Kidney epithelial cell (primary cell): ENCODE measurements around the gene DRAXIN. TPM values are rescaled to one million over a fixed set of nuclear protein-coding genes. Genes with fewer than 3 reads are reported as not detected.

Experiments used
- DNase-seq: peaks from one replicate; pipeline ENCODE4 v3.0.0-alpha.2; 2010; ENCODE audit warnings: low read depth
- H3K27me3 ChIP-seq: 2 replicates; pipeline ENCODE4 v1.6.0; 2011; ENCODE audit warnings: low read length; ENCODE audit not compliant: control insufficient read depth, insufficient read depth
- H3K36me3 ChIP-seq: 2 replicates; pipeline ENCODE4 v1.5.1; 2011; ENCODE audit warnings: low read length; ENCODE audit not compliant: control insufficient read depth, insufficient read depth
- H3K4me3 ChIP-seq: 2 replicates; pipeline ENCODE4 v1.5.1; 2011; ENCODE audit warnings: low read depth, mild to moderate bottlenecking, control low read depth, low read length
- CTCF ChIP-seq: IDR thresholded peaks from 2 replicates; pipeline ENCODE4 v1.5.1; 2011; ENCODE audit warnings: mild to moderate bottlenecking, moderate library complexity, low read length, control low read depth, inconsistent platforms; ENCODE audit not compliant: insufficient read depth, poor library complexity, severe bottlenecking
- total RNA-seq: library from RNA; depleted of rRNA; stranded (reverse); fragments of >200 nt; gene quantifications from 2 replicates; pipeline ENCODE4 v1.2.3, GENCODE V29; 2015

Gene DRAXIN
- total RNA-seq, 1 donor from 2014 or later, result 2.8 TPM

- Histone ChIP-seq H3K4me3 (no peak overlapping the region), H3K36me3 (no peaks in the 10 kb centered on the region), H3K27me3 (no peaks in the 10 kb centered on the region)
- TF ChIP-seq CTCF, result no peak
- no peak for DNase-seq
Observed at GRCh38 chr1:11738783-11739182, 47.3 kb downstream of the DRAXIN start.

- H3K36me3 ChIP-seq, result no peaks in the 10 kb centered on the region
- H3K4me3 ChIP-seq, result no peak overlapping the region
- DNase-seq, result no peak
- no peak for TF ChIP-seq CTCF
- H3K27me3 ChIP-seq, result no peaks in the 10 kb centered on the region
Observed at GRCh38 chr1:11740258-11741192, 49.0 kb downstream of the DRAXIN start.

- no peak for DNase-seq
- Histone ChIP-seq H3K27me3 (no peaks in the 10 kb centered on the region), H3K36me3 (no peaks in the 10 kb centered on the region), H3K4me3 (no peak overlapping the region)
- TF ChIP-seq CTCF, result no peak
Observed at GRCh38 chr1:11741482-11741881, 50.0 kb downstream of the DRAXIN start.

GRCh38 chr1:11741919-11742558 is 50.5 kb downstream of the DRAXIN start:
- Histone ChIP-seq H3K4me3 (no peak overlapping the region), H3K36me3 (no peaks in the 10 kb centered on the region), H3K27me3 (no peaks in the 10 kb centered on the region)
- DNase-seq, result no peak
- no peak for TF ChIP-seq CTCF

- Histone ChIP-seq H3K4me3 (no peak overlapping the region), H3K36me3 (no peaks in the 10 kb centered on the region), H3K27me3 (no peaks in the 10 kb centered on the region)
- DNase-seq, result no peak
- no peak for TF ChIP-seq CTCF
Observed at GRCh38 chr1:11744287-11744686, 52.8 kb downstream of the DRAXIN start.
